ENCODE results near the gene FRAT1. TPM values are rescaled to one million over a fixed set of nuclear protein-coding genes. Genes with fewer than 3 reads are reported as not detected.

The FRAT1 gene
- total RNA-seq, 1 donor from 2014 or later = 3.9 TPM

GRCh38 chr10:97307866-97308780 lies 10.9 kb upstream of the FRAT1 start:
- no peak for DNase-seq (ENCODE audit: low read depth in 2 of 2)

- DNase-seq (ENCODE audit: low read depth in 2 of 2) = no peak
Observed at GRCh38 chr10:97311111-97311626, 7.9 kb upstream of the FRAT1 start.

- DNase-seq (ENCODE audit: low read depth in 2 of 2) = no peak
Observed at GRCh38 chr10:97312897-97313296, 6.2 kb upstream of the FRAT1 start.

GRCh38 chr10:97314671-97315070 lies 4.4 kb upstream of the FRAT1 start:
- DNase-seq (ENCODE audit: low read depth in 2 of 2) = no peak

GRCh38 chr10:97319671-97320479 lies 804 bp downstream of the FRAT1 start:
- DNase-seq (ENCODE audit: low read depth in 2 of 2) = peak in 1 of 2 donors; percentile 32

GRCh38 chr10:97320480-97321031 lies 1.5 kb downstream of the FRAT1 start:
- DNase-seq (ENCODE audit: low read depth in 2 of 2) = no peak

- DNase-seq (ENCODE audit: low read depth in 2 of 2) = peak in 1 of 2 donors; percentile 29
Observed at GRCh38 chr10:97321032-97321803, 2.1 kb downstream of the FRAT1 start.

- DNase-seq (ENCODE audit: low read depth in 2 of 2) = no peak
Observed at GRCh38 chr10:97321804-97322190, 2.7 kb downstream of the FRAT1 start.

GRCh38 chr10:97323501-97323900 lies 4.4 kb downstream of the FRAT1 start:
- DNase-seq (ENCODE audit: low read depth in 2 of 2) = no peak

GRCh38 chr10:97325754-97326153 lies 6.7 kb downstream of the FRAT1 start:
- no peak for DNase-seq (ENCODE audit: low read depth in 2 of 2)

GRCh38 chr10:97327348-97328294 lies 8.6 kb downstream of the FRAT1 start:
- no peak for DNase-seq (ENCODE audit: low read depth in 2 of 2)

- no peak for DNase-seq (ENCODE audit: low read depth in 2 of 2)
Observed at GRCh38 chr10:97328646-97329453, 9.8 kb downstream of the FRAT1 start.

GRCh38 chr10:97329766-97330165 lies 10.7 kb downstream of the FRAT1 start:
- DNase-seq (ENCODE audit: low read depth in 2 of 2) = no peak

GRCh38 chr10:97331153-97331703 lies 12.2 kb downstream of the FRAT1 start:
- no peak for DNase-seq (ENCODE audit: low read depth in 2 of 2)

GRCh38 chr10:97332591-97333350 lies 13.7 kb downstream of the FRAT1 start:
- peak; percentile 48 to 82 for DNase-seq (ENCODE audit: low read depth in 2 of 2)

- DNase-seq (ENCODE audit: low read depth in 2 of 2) = peak in 1 of 2 donors; percentile 55
Observed at GRCh38 chr10:97333351-97333600, 14.2 kb downstream of the FRAT1 start.

- peak in 1 of 2 donors; percentile 59 for DNase-seq (ENCODE audit: low read depth in 2 of 2)
Observed at GRCh38 chr10:97333601-97334369, 14.7 kb downstream of the FRAT1 start.

All from dermis microvascular lymphatic vessel endothelial cell (primary cell).